Retinal pigment epithelial cell (primary cell): ENCODE data around the gene COL20A1.
A peak's percentile ranks its signal among the peaks of the same experiment; 100 is the strongest.

Experiments
- DNase-seq: peaks from one replicate; pipeline ENCODE4 v3.0.0-alpha.2; 2010; ENCODE audit warnings: low read depth
- H3K4me3 ChIP-seq: 2 replicates; pipeline ENCODE4 v1.5.1; 2011; ENCODE audit warnings: mild to moderate bottlenecking, low read length, control low read depth, moderate library complexity
- TF ChIP-seq, protein P1 (sequence below): conservative IDR thresholded peaks from 2 replicates; pipeline ENCODE4 v1.5.1; 2011; ENCODE audit warnings: low read depth, low read length, control low read depth, inconsistent platforms

COL20A1 gene

DNA sequence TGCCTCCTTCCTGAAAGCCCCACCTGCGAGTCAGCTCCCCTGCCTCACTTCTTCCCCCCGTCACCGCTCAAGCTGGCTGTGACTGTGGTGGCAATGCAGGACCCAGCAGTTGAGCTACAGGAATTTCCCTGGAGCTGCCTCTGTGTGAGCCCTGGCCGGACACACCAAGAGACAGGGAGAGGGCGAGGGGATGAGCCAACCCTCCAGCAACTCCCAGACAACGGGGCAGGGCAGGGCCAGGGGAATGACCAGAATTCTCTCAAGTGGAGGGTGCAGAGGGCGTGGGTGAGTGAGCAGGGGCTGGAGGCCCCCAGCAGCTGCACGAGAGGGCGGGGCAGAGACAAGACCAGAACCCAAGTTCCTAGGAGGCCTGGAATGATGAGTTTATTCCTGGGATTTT is 25.3 kb upstream of the COL20A1 start:
- TF ChIP-seq, protein P1, sequence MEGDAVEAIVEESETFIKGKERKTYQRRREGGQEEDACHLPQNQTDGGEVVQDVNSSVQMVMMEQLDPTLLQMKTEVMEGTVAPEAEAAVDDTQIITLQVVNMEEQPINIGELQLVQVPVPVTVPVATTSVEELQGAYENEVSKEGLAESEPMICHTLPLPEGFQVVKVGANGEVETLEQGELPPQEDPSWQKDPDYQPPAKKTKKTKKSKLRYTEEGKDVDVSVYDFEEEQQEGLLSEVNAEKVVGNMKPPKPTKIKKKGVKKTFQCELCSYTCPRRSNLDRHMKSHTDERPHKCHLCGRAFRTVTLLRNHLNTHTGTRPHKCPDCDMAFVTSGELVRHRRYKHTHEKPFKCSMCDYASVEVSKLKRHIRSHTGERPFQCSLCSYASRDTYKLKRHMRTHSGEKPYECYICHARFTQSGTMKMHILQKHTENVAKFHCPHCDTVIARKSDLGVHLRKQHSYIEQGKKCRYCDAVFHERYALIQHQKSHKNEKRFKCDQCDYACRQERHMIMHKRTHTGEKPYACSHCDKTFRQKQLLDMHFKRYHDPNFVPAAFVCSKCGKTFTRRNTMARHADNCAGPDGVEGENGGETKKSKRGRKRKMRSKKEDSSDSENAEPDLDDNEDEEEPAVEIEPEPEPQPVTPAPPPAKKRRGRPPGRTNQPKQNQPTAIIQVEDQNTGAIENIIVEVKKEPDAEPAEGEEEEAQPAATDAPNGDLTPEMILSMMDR: no peak
- DNase-seq: no peak
- H3K4me3 ChIP-seq: no peak overlapping the region

- TF ChIP-seq, protein P1: no peak
Measured at GRCh38 chr20:63268256-63268655, 24.7 kb upstream of the COL20A1 start.

GRCh38 chr20:63268671-63269439 is 24.1 kb upstream of the COL20A1 start:
- TF ChIP-seq, protein P1: no peak
- DNase-seq: no peak
- no peak overlapping the region for H3K4me3 ChIP-seq

More at GRCh38 chr20:63268256-63268655, 24.7 kb upstream of the COL20A1 start:
- no peak overlapping the region for H3K4me3 ChIP-seq
- peak; percentile 51 for DNase-seq

DNA sequence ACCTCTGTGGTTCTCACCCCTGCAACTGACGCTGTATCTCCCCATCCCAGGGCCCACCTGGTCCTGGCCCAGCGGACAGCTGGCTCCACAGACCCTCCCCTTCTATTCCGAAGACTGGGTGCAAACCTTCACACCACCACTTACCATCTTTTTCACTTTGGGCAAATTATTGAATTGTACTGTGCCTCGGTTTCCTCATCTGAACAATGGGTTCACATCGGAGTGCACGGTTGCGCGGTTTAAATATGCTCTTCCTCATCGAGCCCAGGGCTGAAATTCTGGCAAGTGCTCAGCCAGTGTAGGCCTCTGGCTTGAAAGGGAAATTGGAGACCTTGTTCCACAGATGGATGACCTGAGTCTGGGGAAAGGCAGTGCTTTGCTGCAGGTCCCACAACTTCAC is 23.3 kb upstream of the COL20A1 start:
- TF ChIP-seq, protein P1: no peak
- H3K4me3 ChIP-seq: no peak overlapping the region
- no peak for DNase-seq

DNA sequence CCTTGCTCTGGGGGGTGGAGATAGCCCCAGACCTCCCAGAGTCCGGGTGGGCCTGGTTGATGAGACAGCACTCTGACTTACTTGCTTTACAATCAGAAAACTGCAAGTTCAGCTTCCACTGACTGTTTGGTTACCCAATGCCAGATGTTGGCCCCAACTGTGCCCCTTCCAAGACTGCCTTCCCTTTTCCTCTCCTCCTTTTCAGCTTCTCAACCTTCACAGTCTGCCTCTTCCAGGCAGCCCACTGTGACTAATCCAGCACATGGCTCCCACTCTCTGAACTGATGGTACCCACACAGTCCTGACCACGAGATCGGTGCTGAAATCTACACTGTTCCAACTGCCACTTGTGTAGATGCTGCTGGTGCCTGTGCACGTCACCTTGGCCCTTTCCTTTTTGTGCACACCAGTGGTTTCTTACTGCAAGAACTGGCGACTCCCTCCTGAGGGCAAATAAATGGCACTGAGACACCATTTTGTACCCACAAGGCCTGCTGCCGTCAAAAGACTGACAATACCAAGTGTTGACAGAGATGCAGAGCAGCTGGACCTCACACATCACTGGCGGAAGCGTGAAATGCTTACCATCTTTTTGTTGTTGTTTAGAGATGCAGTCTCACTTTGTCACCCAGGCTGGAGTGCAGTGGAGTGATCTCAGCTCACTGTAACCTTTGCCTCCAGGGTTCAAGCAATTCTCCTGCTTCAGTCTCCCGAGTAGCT is 22.2 kb upstream of the COL20A1 start:
- TF ChIP-seq, protein P1: no peak
- H3K4me3 ChIP-seq: no peak overlapping the region
- DNase-seq: no peak

DNA sequence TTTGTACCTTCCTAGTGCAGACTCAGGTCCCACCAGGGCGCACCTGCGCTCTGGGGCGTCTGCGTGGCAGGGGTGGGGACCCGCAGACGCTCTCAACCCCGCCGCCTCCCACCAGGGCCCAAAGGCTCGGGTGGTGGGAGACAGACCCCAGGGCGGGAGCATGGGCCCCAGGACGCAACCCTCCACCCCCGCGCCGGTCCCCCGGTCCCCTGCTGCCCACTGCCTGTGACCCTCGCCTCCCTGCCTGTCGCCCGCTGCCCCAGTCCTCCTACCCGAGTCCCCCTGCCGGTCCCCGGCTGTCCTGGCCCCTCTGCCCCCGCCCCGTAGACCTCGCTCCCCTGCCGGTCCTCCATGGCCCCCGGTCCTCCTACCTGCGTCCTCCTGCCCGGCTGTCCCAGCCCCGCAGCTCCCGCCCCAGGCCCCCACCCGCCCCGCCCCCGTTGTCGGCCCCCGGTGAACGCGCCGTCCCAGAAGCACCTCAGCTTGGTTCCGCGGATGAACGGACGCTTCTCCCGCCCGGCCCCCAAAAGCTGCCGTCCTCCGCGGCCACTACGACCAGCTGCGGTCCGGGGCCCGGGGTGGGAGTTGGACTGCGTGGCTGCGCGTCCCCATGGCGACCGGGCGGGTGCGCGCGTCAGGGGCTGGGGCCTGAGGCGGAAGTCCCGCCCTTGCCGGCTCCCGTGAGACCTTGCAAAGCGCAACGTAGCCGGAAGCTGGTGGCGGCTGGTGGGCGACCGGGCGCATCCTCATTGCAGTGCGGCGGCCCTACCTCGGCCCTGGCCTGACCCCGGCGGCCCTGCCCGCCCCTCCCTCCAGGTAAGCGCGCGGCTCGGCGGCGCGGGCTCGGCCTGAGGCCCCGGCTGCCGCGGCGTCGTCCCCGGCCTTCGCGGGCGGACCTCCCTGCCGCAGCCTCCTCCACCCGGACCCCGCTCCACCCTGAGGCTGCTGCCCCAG is 20.6 kb upstream of the COL20A1 start, which contains the start of gene ARFGAP1:
Gene ARFGAP1 (plus strand): TSS at position 709 of the 954 bp plus-strand sequence. CDS start 2,768 bp downstream, outside the sequence.
- TF ChIP-seq, protein P1: no peak
- peak within 1 kb of the TSS; percentile 92 for H3K4me3 ChIP-seq
- peak; percentile 64 for DNase-seq
